GM10248 (cell line): ENCODE results near the gene DNAJC6.
"Not testable (repeated sequence)": the region's sequence is repeated elsewhere in the genome, so short reads cannot be mapped to it uniquely, and the experiment has no call there.

Source experiments
- CTCF ChIA-PET: fragments of 300-600 bp; sonication (Branson Sonifier 250); formaldehyde crosslinking; extraction: SDS; loops from one replicate; lab custom pipeline; 2021; ENCODE audit warnings: antibody characterized with exemption; lab: Yijun Ruan, JAX
- POLR2A ChIA-PET: fragments of 350-650 bp; sonication (Branson Sonifier 250); formaldehyde crosslinking; extraction: SDS; loops from one replicate; lab custom pipeline; 2020; ENCODE audit warnings: antibody characterized with exemption; lab: Yijun Ruan, JAX
- DNase-seq: peaks from one replicate; pipeline ENCODE4 v3.0.0; 2012; ENCODE audit errors: extremely low spot score
- TF ChIP-seq, protein P1 (sequence below): IDR thresholded peaks from 2 replicates; pipeline ENCODE4 v1.5.1; 2012; ENCODE audit warnings: mild to moderate bottlenecking, low read depth; ENCODE audit errors: extremely low read depth, missing control alignments, control extremely low read depth

The DNAJC6 gene

DNA sequence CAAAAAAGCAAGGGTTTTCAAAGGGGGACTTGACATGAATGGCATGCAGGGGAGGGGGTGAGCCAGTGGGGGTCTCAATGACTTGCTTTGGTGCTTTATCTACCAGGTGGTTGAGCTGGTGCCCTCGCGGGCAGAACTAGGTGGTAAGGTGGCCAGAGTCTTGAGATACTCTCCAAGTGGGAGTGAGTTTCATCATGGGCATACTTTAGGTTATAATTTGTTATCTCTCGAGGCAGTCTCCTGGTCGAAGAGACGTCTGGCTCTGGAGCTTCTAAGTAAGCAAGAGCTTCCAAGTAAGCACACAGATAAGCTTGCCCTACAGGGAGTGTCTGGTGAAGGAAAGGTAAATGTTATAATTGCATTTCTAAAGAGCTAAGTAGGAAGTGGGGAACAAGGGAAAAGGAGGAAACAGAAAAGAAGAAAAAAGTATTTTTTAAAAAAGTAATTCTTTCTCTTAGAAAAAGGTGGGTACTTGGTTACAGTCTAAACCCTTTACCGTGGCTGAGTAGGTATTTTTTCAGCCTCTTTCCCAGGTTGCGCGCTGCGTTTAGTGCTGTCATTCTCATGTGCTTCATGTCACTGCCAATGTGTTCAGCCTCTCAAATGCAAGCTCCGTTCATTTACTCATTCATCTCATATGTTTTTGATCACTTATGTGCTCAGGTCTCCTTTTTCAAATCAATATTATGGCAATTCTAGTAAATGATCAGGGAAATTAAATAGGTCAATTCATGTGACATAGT, 31.6 kb upstream of the DNAJC6 start:
- ChIA-PET POLR2A (no interaction called here), CTCF (interaction anchor here (1.3 to 2.6 kb wide), 4 partner anchors 9 to 410 kb away, joined by 3 to 8 read pairs (median 3); no protein-coding TSS in a partner anchor)
- TF ChIP-seq, protein P1, sequence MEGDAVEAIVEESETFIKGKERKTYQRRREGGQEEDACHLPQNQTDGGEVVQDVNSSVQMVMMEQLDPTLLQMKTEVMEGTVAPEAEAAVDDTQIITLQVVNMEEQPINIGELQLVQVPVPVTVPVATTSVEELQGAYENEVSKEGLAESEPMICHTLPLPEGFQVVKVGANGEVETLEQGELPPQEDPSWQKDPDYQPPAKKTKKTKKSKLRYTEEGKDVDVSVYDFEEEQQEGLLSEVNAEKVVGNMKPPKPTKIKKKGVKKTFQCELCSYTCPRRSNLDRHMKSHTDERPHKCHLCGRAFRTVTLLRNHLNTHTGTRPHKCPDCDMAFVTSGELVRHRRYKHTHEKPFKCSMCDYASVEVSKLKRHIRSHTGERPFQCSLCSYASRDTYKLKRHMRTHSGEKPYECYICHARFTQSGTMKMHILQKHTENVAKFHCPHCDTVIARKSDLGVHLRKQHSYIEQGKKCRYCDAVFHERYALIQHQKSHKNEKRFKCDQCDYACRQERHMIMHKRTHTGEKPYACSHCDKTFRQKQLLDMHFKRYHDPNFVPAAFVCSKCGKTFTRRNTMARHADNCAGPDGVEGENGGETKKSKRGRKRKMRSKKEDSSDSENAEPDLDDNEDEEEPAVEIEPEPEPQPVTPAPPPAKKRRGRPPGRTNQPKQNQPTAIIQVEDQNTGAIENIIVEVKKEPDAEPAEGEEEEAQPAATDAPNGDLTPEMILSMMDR, result no peak
- no peak for DNase-seq

DNA sequence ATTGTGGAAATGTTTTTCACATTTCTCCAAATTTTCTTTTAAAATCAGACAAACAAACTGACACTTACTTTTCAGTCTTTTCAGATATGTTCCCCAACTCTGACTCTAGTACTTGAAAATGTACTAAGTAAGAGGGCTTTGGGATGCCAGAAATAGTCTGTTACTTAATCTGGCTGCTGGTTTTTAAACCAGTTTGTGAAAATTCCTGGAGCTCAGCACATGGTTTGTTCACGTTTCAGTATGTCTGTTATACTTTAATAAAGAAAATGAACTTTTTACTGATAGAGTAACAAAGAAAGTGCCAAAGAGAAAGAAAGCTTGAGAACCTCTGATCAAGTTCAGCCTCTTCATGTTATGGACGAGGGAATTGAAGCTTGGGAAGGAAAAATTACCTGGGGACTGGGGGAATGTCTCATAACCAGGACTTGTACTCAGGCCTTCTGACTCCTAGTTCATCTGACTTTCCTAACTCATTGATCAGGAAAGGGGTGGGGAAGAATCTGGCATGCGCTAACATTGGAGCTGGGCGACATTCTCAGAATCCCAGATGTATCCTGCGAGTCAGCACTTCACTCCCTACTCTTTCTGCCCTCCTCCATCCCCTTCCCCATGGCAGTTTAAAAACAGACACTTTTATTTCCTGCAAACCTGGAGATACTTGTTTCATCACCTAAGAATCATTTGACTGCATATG, 30.8 kb upstream of the DNAJC6 start:
- ChIA-PET POLR2A (no interaction called here), CTCF (interaction anchor here (1.5 to 2.6 kb wide), 2 partner anchors 10 to 18 kb away, joined by 3 to 8 read pairs; no protein-coding TSS in a partner anchor)
- DNase-seq, result no peak
- TF ChIP-seq, protein P1, result no peak

DNA sequence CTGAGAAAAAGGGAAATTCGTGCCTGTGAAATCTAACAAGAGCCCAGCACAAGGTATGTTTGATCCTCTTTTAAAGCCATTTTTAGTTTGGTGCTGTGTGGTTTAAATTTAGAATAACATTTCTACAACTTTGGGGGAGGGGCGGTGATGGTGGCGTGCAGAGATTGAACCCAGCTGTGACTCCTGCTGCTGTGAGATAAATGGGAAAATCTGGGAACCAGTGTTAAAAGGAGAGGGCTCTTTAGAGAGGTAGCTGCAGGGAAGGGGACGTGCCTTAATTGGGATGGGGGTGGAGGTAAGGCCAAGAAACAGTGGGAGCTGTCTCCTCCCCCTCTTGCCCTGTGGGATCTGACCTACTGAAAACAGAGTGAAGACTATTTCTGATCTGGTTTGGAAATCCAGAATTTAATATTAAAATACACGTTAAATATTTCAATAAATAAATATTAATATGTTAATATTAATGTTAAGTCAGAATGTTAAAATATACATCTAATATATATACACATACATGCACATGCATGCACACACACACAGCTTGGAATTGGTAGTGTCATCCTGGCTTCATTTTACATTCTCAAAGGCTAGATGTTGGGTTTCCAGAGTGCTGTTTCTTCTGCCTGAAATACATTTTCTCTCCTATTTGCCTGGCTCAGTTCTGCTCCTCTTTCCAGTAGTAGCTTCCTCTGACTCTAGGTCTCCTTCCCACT, 30.1 kb upstream of the DNAJC6 start:
- TF ChIP-seq, protein P1, result no peak
- CTCF ChIA-PET, result interaction anchor here (0.7 to 2.6 kb wide), 3 partner anchors 11 to 32 kb away, joined by 3 to 8 read pairs (median 3); no protein-coding TSS in a partner anchor
- POLR2A ChIA-PET, result no interaction called here
- no peak for DNase-seq

DNA sequence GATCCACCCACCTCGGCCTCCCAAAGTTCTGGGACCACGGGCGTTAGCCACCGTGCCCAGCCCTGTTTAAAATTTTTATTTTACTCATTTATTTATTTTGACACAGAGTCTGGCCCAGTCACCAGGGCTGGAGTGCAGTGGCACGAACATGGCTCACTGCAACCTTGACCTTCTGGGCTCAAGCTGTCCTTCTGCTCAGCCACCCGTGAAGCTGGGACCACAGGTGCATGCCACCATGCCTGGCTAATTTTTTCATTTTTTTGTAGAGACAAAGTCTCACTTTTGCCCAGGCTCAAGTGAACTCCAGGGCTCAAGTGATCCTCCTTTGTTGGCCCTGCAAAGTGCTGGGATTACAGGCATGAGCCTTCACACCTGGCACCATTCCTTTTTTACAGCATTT, 27.5 kb upstream of the DNAJC6 start:
- POLR2A ChIA-PET, result no interaction called here
- DNase-seq, result no peak
- TF ChIP-seq, protein P1, result no peak
- CTCF ChIA-PET, result no interaction called here

- ChIA-PET POLR2A (no interaction called here), CTCF (no interaction called here)
- TF ChIP-seq, protein P1, result no peak
- DNase-seq, result no peak
Measured at GRCh38 chr1:65284229-65284628, 25.1 kb upstream of the DNAJC6 start.

GRCh38 chr1:65289449-65289848, 19.9 kb upstream of the DNAJC6 start:
- TF ChIP-seq, protein P1, result no peak
- POLR2A ChIA-PET, result no interaction called here
- CTCF ChIA-PET, result interaction anchor here (1.2 to 1.4 kb wide), 2 partner anchors 20 to 27 kb away, joined by 3 to 4 read pairs; partner anchors contain the start of gene DNAJC6
- DNase-seq, result no peak

DNA sequence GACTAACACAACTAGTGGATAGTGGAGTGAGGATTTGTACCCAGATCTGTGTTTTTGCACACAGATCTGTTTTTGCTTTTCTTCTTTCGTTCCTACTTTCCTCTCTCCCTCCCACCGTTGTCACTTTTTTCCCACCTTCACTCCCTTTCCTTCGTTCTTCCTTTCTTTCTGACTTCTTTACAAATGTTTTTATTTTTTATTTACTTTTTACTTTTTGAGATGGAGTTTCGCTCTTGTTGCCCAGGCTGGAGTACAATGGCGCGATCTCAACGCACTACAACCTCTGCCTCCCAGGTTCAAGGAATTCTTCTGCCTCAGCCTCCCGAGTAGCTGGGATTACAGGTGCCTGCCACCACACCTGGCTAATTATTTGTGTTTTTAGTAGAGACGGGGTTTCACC, 17.5 kb upstream of the DNAJC6 start:
- CTCF ChIA-PET, POLR2A ChIA-PET, DNase-seq: not testable (repeated sequence)
